PFSK-1 (cell line): Measurements from ENCODE around the gene APOL4.

Experiments
- FOXP2 ChIP-seq: optimal IDR thresholded peaks from 2 replicates; pipeline ENCODE3; 2011; ENCODE audit warnings: borderline replicate concordance, control low read depth, inconsistent platforms; ENCODE audit not compliant: insufficient read depth; ENCODE audit errors: extremely low read length, extremely low read depth
- POLR2AphosphoS5 ChIP-seq: IDR thresholded peaks from 2 replicates; pipeline ENCODE4 v1.6.1; 2012; ENCODE audit warnings: low read depth, mild to moderate bottlenecking, control low read depth, low read length, moderate library complexity
- REST ChIP-seq, 2 experiments: IDR thresholded peaks; 2 replicates each; pipeline versions ENCODE4 v1.6.1 to v1.8.0; 2011 to 2012; ENCODE audit warnings: low read depth in 2 of 2, low read length in 2 of 2, control low read depth in 1 of 2, inconsistent platforms in 1 of 2, mild to moderate bottlenecking in 1 of 2, moderate library complexity in 1 of 2; ENCODE audit not compliant: insufficient read depth in 1 of 2
- SIN3A ChIP-seq: IDR thresholded peaks from 2 replicates; pipeline ENCODE4 v1.6.1; 2012; ENCODE audit warnings: mild to moderate bottlenecking, low read length, moderate library complexity, borderline replicate concordance; ENCODE audit not compliant: insufficient read depth
- TAF1 ChIP-seq: IDR thresholded peaks from 2 replicates; pipeline ENCODE4 v1.6.1; 2012; ENCODE audit warnings: low read length, control low read depth, borderline replicate concordance; ENCODE audit not compliant: insufficient read depth

Gene APOL4

GRCh38 chr22:36197065-36197440 is 4.6 kb downstream of the APOL4 start:
- TF ChIP-seq TAF1 (no peak), SIN3A (no peak), POLR2AphosphoS5 (no peak), REST (IDR thresholded peaks at IDR 0.05; ENCODE audit: insufficient read depth in 1 of 2, low read depth in 2 of 2, low read length in 2 of 2) (no peak), FOXP2 (no peak)

- TF ChIP-seq TAF1, result no peak
- TF ChIP-seq REST (IDR thresholded peaks at IDR 0.05; ENCODE audit: insufficient read depth in 1 of 2, low read depth in 2 of 2, low read length in 2 of 2), result no peak
- TF ChIP-seq FOXP2, result no peak
- no peak for TF ChIP-seq POLR2AphosphoS5
- TF ChIP-seq SIN3A, result no peak
Observed at GRCh38 chr22:36196254-36197064, 5.2 kb downstream of the APOL4 start.

- TF ChIP-seq REST (IDR thresholded peaks at IDR 0.05; ENCODE audit: insufficient read depth in 1 of 2, low read depth in 2 of 2, low read length in 2 of 2) (no peak), POLR2AphosphoS5 (no peak), TAF1 (no peak), FOXP2 (no peak), SIN3A (no peak)
Observed at GRCh38 chr22:36194971-36195370, 6.6 kb downstream of the APOL4 start.

- no peak for TF ChIP-seq FOXP2
- no peak for TF ChIP-seq SIN3A
- TF ChIP-seq TAF1, result no peak
- no peak for TF ChIP-seq REST (IDR thresholded peaks at IDR 0.05; ENCODE audit: insufficient read depth in 1 of 2, low read depth in 2 of 2, low read length in 2 of 2)
- TF ChIP-seq POLR2AphosphoS5, result no peak
Observed at GRCh38 chr22:36194385-36194784, 7.2 kb downstream of the APOL4 start.

DNA sequence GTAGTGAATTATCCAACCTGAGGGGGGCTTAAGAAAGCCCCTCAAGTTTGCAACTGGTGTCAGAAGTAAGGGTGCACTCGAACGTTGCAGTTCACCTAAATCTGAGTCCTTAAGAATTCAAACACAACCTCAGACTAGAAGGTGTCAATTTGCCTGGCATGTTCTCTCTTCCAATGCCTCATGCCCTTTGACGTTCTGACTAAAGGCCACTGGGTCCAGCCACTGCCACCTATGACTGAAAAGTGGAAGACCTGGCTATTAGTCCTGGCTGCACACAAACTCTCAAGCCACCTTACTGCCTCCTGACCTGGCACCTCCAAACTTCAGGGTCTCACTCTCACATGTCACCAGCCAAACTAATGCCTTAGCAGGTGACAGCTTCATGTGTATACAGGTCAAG is 8.0 kb downstream of the APOL4 start:
- no peak for TF ChIP-seq FOXP2
- no peak for TF ChIP-seq SIN3A
- no peak for TF ChIP-seq REST (IDR thresholded peaks at IDR 0.05; ENCODE audit: insufficient read depth in 1 of 2, low read depth in 2 of 2, low read length in 2 of 2)
- no peak for TF ChIP-seq POLR2AphosphoS5
- no peak for TF ChIP-seq TAF1
